Measurements from ENCODE around the gene GRIK4.

- no peak for TF ChIP-seq CTCF (IDR thresholded peaks at IDR 0.05; ENCODE audit: insufficient read depth, low read length)
- TF ChIP-seq POLR2AphosphoS5 (IDR thresholded peaks at IDR 0.05; ENCODE audit: low read depth): no peak
- TF ChIP-seq REST (IDR thresholded peaks at IDR 0.05; ENCODE audit: insufficient replicate concordance, low read depth): no peak
These were observed 163.6 kb downstream of the GRIK4 start for GRCh38 chr11:120675171-120675570.
